GM12892 (cell line): ENCODE data around the gene GLTPD2.

Experiments used
- POLR2A ChIP-seq: IDR thresholded peaks from 2 replicates; pipeline ENCODE4 v1.6.1; 2011; ENCODE audit warnings: low read depth, low read length, control low read depth
- POLR2AphosphoS5 ChIP-seq: IDR thresholded peaks from 2 replicates; pipeline ENCODE4 v1.6.1; 2011; ENCODE audit warnings: low read depth, low read length, control low read depth

DNA sequence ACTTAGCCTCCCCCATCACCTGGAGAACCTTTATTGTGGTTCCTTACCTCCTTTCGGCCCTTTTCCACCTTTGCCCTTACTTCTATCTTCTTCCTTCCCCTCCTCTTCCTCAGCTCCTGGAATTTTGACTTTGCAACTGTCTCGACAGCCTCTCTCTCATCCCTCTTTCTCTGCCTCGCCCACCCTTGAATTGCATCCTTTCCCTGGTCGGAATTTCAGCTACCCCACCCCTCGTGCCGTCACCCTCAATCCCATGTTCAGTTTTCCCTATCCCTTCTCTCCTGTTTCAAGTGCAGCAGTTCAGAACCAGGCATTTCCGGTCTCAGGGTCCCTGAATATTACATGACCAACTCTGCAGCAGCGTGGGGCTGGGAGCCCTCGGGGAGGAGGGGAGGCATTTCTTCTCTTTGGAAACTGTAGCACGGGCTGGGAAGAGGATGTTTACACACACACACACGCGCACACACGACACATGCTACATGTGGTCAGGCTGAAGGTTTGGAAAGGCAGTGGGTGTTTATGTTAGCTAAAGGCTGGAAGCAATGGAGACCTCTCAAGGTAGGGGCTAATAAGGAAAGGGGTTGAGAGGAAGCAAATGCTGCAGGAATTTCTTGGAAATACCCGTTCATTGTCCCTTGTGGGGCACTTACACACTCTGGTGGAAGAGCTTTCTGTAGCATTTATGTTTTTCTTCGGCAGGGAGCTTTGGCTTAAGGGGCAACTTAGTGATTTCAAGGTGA lies 45.3 kb downstream of the GLTPD2 start:
- TF ChIP-seq POLR2AphosphoS5, result no peak
- TF ChIP-seq POLR2A, result no peak
